Stomach smooth muscle (tissue), 2 donors: ENCODE measurements around the gene KBTBD7.

Experiments used
- H3K27ac ChIP-seq: one replicate; pipeline ENCODE4 v1.7.0; 2013; ENCODE audit warnings: mild to moderate bottlenecking, low read length, inconsistent platforms
- H3K27me3 ChIP-seq, 2 donors: one replicate each; pipeline ENCODE4 v1.7.0; 2013; ENCODE audit warnings: low read length in 2 of 2; ENCODE audit not compliant: insufficient read depth in 2 of 2, control insufficient read depth in 1 of 2
- H3K36me3 ChIP-seq, 2 donors: one replicate each; pipeline ENCODE4 v1.7.0; 2013; ENCODE audit warnings: low read length in 2 of 2; ENCODE audit not compliant: control insufficient read depth in 2 of 2, insufficient read depth in 2 of 2
- H3K4me1 ChIP-seq: one replicate; pipeline ENCODE4 v1.7.0; 2013; ENCODE audit warnings: low read length; ENCODE audit not compliant: control insufficient read depth, insufficient read depth
- H3K4me3 ChIP-seq, 2 donors: one replicate each; pipeline ENCODE4 v1.7.0; 2013; ENCODE audit warnings: low read length in 2 of 2
- H3K9ac ChIP-seq, 2 donors: one replicate each; pipeline ENCODE4 v1.7.0; 2013; ENCODE audit warnings: low read length in 2 of 2, mild to moderate bottlenecking in 1 of 2
- H3K9me3 ChIP-seq, 2 donors: one replicate each; pipeline ENCODE4 v1.7.0; 2013; ENCODE audit warnings: low read length in 2 of 2; ENCODE audit not compliant: control insufficient read depth in 2 of 2
- donor health status: healthy.
- donor health status: Pancreatic carcinoma.

Gene KBTBD7, protein sequence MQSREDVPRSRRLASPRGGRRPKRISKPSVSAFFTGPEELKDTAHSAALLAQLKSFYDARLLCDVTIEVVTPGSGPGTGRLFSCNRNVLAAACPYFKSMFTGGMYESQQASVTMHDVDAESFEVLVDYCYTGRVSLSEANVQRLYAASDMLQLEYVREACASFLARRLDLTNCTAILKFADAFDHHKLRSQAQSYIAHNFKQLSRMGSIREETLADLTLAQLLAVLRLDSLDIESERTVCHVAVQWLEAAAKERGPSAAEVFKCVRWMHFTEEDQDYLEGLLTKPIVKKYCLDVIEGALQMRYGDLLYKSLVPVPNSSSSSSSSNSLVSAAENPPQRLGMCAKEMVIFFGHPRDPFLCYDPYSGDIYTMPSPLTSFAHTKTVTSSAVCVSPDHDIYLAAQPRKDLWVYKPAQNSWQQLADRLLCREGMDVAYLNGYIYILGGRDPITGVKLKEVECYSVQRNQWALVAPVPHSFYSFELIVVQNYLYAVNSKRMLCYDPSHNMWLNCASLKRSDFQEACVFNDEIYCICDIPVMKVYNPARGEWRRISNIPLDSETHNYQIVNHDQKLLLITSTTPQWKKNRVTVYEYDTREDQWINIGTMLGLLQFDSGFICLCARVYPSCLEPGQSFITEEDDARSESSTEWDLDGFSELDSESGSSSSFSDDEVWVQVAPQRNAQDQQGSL

DNA sequence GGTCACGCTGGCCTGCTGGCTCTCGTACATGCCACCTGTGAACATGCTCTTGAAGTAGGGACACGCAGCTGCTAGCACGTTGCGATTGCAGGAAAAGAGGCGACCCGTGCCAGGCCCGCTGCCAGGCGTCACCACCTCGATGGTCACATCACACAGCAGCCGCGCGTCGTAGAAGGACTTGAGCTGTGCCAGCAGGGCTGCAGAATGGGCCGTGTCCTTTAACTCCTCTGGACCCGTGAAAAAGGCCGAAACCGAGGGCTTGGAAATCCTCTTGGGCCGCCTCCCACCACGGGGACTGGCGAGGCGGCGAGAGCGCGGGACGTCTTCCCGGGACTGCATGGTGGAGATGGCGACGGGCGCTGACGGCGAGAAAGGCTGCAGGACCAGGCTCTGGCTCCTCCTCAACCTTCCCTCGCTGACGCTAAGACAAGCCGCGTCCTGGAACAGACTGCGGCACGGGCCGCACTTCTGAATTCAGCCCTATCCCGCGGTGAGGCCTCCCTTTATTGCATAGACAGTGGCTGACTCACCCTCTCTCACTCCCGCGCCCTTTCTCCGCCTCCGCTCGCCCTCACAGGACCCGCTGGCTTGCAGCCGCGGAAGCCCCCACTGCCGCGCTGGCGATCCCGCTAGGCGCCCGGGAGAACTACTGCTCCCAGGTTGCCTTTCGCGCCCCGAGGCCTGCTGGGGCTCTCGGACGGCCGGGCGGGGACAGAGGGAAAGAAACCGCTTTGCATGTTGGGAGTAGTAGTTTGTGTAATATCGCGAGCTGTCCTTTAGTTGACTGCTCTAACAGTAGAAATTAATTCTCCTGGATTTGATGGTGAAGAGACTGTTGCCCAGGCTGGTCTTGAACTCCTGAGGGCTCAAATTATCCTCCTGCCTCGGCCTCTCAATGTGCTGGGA, at the start of gene KBTBD7:
Gene KBTBD7, minus strand, starts transcription at position 651 of the 906 bp plus-strand sequence. Its CDS starts 312 bp downstream, at position 339.
- H3K4me3 ChIP-seq, result peak within 1 kb of the TSS; percentile 90
- H3K36me3 ChIP-seq, result no peaks in the 10 kb centered on the region
- H3K4me1 ChIP-seq, result peaks cover 10% of the 10 kb centered on the region
- H3K9ac ChIP-seq, result peak within 1 kb of the TSS; percentile 67 to 84
- H3K9me3 ChIP-seq, result no peaks in the 10 kb centered on the region
- peak within 1 kb of the TSS; percentile 73 for H3K27ac ChIP-seq
- H3K27me3 ChIP-seq, result no peaks in the 10 kb centered on the region

DNA sequence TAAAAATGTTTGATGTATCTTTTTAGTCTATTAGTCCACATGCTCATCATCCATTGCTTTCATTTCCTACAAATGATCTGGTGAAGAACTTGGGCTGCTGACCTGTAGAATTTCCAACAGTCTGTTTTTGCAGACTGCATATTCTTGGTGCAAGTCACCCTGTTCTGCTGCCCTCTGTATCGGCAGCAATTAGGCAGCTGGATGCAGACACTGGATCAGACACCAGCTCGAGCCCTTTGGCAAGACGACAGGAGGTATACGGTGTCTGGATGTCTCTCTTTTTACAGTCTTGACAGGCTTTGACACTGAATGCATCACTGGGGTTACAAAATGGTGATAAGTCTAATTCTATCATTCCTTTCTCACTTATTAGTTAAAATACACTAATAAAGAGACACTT, 47.3 kb upstream of the KBTBD7 start:
- H3K4me1 ChIP-seq, result no peaks in the 10 kb centered on the region
- H3K27me3 ChIP-seq, result no peaks in the 10 kb centered on the region
- H3K9ac ChIP-seq, result no peak overlapping the region
- H3K36me3 ChIP-seq, result peaks cover 4 to 5% of the 10 kb centered on the region in 2 donors
- H3K9me3 ChIP-seq, result no peaks in the 10 kb centered on the region
- no peak overlapping the region for H3K4me3 ChIP-seq
- no peak overlapping the region for H3K27ac ChIP-seq

DNA sequence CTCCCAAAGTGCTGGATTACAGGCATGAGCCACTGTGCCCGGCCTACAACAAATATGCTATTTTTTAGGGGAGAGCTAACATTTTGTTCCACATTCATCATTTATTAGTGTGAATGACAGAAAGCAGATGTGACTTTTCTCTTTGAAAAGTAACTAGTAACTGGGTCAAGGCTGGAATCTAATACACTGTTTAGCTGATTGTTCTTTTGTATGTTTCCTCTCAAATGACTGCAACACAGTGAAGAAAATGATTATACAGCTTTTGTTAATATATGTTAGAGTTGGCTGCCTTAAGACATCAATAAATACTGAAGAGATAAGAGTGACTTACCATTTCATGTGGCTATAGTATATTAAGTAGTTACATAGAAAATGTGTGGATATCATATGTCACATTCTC, 42.0 kb upstream of the KBTBD7 start:
- H3K27ac ChIP-seq, result no peak overlapping the region
- H3K27me3 ChIP-seq, result no peaks in the 10 kb centered on the region
- no peaks in the 10 kb centered on the region for H3K4me1 ChIP-seq
- peaks cover 10 to 11% of the 10 kb centered on the region in 2 donors for H3K36me3 ChIP-seq
- H3K4me3 ChIP-seq, result no peak overlapping the region
- no peak overlapping the region for H3K9ac ChIP-seq
- H3K9me3 ChIP-seq, result no peaks in the 10 kb centered on the region

GRCh38 chr13:41232578-41233480, 38.5 kb upstream of the KBTBD7 start:
- H3K9ac ChIP-seq, result no peak overlapping the region
- no peaks in the 10 kb centered on the region for H3K27me3 ChIP-seq
- no peaks in the 10 kb centered on the region for H3K9me3 ChIP-seq
- H3K4me1 ChIP-seq, result no peaks in the 10 kb centered on the region
- H3K36me3 ChIP-seq, result peaks cover 6 to 9% of the 10 kb centered on the region in 2 donors
- H3K4me3 ChIP-seq, result no peak overlapping the region
- no peak overlapping the region for H3K27ac ChIP-seq

- Histone ChIP-seq H3K9me3 (no peaks in the 10 kb centered on the region), H3K4me1 (no peaks in the 10 kb centered on the region), H3K27ac (no peak overlapping the region), H3K9ac (no peak overlapping the region), H3K4me3 (no peak overlapping the region), H3K36me3 (peaks cover 8 to 9% of the 10 kb centered on the region in 2 donors), H3K27me3 (no peaks in the 10 kb centered on the region)
Observed at GRCh38 chr13:41231786-41232185, 37.4 kb upstream of the KBTBD7 start.

DNA sequence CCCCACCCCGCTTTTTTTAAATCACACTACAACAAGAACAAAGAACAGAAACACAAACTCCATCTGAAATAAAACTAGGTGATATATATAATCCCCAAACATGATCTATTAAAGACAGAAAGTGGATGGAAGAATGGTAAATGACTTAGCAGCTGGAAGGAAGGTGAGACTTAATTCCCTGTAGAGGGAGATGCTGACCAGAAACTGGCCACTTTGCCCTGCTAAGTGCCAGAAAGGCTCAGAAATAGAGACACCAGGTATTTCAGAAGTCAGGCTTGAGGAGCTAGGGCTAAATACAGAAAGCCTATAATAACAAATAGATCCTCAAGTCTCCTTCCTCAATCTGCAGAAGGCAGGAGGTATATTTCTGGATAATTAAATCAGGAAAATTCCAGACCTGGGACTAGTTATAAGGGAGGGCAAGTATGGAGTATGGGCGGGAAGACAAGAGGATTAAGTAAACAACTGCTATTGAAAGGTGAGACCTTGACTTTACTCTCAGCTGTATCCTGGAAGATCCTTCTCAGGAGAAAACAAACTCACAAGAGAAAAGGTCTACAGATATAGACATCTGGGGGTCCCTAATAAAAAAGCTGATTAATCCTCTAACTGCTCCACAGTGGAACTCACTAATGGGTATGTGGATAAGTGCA, 36.8 kb upstream of the KBTBD7 start:
- no peak overlapping the region for H3K4me3 ChIP-seq
- no peaks in the 10 kb centered on the region for H3K4me1 ChIP-seq
- H3K36me3 ChIP-seq, result peaks cover 11 to 13% of the 10 kb centered on the region in 2 donors
- H3K9ac ChIP-seq, result no peak overlapping the region
- H3K9me3 ChIP-seq, result no peaks in the 10 kb centered on the region
- no peak overlapping the region for H3K27ac ChIP-seq
- no peaks in the 10 kb centered on the region for H3K27me3 ChIP-seq

DNA sequence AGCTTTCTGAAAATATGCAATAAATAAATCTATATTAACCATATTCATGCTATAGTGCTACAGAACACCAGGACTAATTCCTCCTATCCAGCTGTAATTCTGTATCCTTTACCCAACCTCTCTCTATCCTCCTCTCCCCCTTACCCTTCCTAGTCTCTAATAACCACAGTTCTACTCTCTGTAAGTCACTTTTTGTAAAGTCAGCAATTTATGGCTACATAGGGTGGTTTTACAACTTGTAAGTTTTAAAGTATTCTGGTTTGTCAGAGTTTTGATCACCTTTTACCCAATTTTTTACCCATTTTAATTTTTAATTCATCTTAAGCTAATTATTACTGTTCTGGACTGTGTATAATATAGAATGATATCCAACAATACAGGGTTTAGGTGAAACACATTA, 35.0 kb upstream of the KBTBD7 start:
- Histone ChIP-seq H3K4me3 (no peak overlapping the region), H3K27ac (no peak overlapping the region), H3K9ac (no peak overlapping the region), H3K9me3 (no peaks in the 10 kb centered on the region), H3K4me1 (no peaks in the 10 kb centered on the region), H3K36me3 (peaks cover 13 to 14% of the 10 kb centered on the region in 2 donors), H3K27me3 (no peaks in the 10 kb centered on the region)

- Histone ChIP-seq H3K27ac (no peak overlapping the region), H3K4me3 (no peak overlapping the region), H3K27me3 (no peaks in the 10 kb centered on the region)
Observed at GRCh38 chr13:41224113-41225110, 30.0 kb upstream of the KBTBD7 start.

More at GRCh38 chr13:41224113-41225110, 30.0 kb upstream of the KBTBD7 start:
- Histone ChIP-seq H3K9me3 (no peaks in the 10 kb centered on the region), H3K9ac (no peak overlapping the region), H3K4me1 (no peaks in the 10 kb centered on the region), H3K36me3 (peaks cover 7 to 8% of the 10 kb centered on the region in 2 donors)
